ENCODE measurements around the gene NLRC4. TPM values are rescaled to one million over a fixed set of nuclear protein-coding genes. Genes with fewer than 3 reads are reported as not detected.

Gene NLRC4
- total RNA-seq, 1 experiment from 2014 or later = not detected

DNA sequence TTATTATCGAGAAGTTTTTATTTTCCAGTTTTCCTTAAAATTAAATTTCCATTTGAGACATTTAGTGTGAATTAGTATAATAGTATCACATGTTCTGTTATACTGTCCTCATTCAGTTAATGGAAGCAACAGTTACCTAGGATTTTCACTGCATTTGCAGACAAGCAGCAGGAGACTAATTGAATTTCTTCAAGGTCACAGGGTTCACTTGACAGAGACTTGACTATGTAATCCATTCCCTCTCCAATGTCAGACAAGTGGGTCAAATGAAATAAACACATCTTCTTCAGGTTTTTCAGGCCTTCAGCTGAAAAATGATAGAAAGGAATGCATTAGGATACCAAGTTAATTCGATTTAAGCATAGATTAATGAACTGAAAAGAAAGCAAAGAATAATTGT is 26.7 kb downstream of the NLRC4 start:
- Histone ChIP-seq H3K9me3 (ENCODE audit: low read depth, low read length, poor library complexity, severe bottlenecking) (no peaks in the 10 kb centered on the region), H3K27me3 (replicated peaks; ENCODE audit: insufficient read depth, low read depth, low read length, poor library complexity) (no peaks in the 10 kb centered on the region), H3K4me1 (ENCODE audit: insufficient read depth, low read length, poor library complexity, severe bottlenecking) (no peaks in the 10 kb centered on the region), H3K27ac (ENCODE audit: low read depth, low read length, poor library complexity, severe bottlenecking) (no peak overlapping the region), H3K36me3 (ENCODE audit: insufficient read depth, low read length, poor library complexity, severe bottlenecking) (no peaks in the 10 kb centered on the region), H3K4me3 (ENCODE audit: low read depth, low read length, poor library complexity, severe bottlenecking) (no peak overlapping the region)
- BruUV-seq (replicated peaks) = no TSS peak
- ChIA-PET POLR2A (ENCODE audit: low non-redundant PET) (no interaction called here), CTCF (no interaction called here)
- no peak for TF ChIP-seq EZH2 (IDR thresholded peaks at IDR 0.05; ENCODE audit: borderline replicate concordance, low read depth, low read length, poor library complexity, severe bottlenecking)
- TF ChIP-seq, protein P1, sequence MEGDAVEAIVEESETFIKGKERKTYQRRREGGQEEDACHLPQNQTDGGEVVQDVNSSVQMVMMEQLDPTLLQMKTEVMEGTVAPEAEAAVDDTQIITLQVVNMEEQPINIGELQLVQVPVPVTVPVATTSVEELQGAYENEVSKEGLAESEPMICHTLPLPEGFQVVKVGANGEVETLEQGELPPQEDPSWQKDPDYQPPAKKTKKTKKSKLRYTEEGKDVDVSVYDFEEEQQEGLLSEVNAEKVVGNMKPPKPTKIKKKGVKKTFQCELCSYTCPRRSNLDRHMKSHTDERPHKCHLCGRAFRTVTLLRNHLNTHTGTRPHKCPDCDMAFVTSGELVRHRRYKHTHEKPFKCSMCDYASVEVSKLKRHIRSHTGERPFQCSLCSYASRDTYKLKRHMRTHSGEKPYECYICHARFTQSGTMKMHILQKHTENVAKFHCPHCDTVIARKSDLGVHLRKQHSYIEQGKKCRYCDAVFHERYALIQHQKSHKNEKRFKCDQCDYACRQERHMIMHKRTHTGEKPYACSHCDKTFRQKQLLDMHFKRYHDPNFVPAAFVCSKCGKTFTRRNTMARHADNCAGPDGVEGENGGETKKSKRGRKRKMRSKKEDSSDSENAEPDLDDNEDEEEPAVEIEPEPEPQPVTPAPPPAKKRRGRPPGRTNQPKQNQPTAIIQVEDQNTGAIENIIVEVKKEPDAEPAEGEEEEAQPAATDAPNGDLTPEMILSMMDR (conservative IDR thresholded peaks at IDR 0.05; ENCODE audit: low read depth, low read length) = no peak
- intact Hi-C loops (cut with micrococcal nuclease; ENCODE audit: unreplicated experiment) = no loop called here
- no peak for DNase-seq (ENCODE audit: low spot score)

DNA sequence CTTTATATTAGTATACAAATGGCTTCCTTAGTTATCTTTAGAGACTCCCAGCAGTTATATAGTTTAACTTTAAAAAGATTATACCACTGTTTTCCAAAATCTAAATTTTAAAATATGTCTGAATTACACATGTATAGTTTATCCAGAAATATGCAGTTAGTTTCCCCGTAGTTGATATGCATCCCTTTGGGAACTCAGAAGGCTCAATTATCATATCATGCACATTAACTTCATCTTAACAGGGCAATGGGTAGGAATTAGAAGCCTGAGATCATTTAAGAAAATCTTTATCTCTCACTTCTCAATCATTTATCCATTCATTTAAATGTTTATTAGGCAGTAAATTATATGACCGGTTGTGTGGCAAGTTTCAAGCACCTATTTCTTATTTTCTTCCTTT is 27.2 kb downstream of the NLRC4 start:
- intact Hi-C loops (cut with micrococcal nuclease; ENCODE audit: unreplicated experiment) = no loop called here
- no peak overlapping the region for H3K4me3 ChIP-seq (ENCODE audit: low read depth, low read length, poor library complexity, severe bottlenecking)
- no peaks in the 10 kb centered on the region for H3K36me3 ChIP-seq (ENCODE audit: insufficient read depth, low read length, poor library complexity, severe bottlenecking)
- no peaks in the 10 kb centered on the region for H3K4me1 ChIP-seq (ENCODE audit: insufficient read depth, low read length, poor library complexity, severe bottlenecking)
- TF ChIP-seq EZH2 (IDR thresholded peaks at IDR 0.05; ENCODE audit: borderline replicate concordance, low read depth, low read length, poor library complexity, severe bottlenecking) = no peak
- TF ChIP-seq, protein P1 (conservative IDR thresholded peaks at IDR 0.05; ENCODE audit: low read depth, low read length) = no peak
- H3K9me3 ChIP-seq (ENCODE audit: low read depth, low read length, poor library complexity, severe bottlenecking) = no peaks in the 10 kb centered on the region
- ChIA-PET CTCF (no interaction called here), POLR2A (ENCODE audit: low non-redundant PET) (no interaction called here)
- no peak overlapping the region for H3K27ac ChIP-seq (ENCODE audit: low read depth, low read length, poor library complexity, severe bottlenecking)
- H3K27me3 ChIP-seq (replicated peaks; ENCODE audit: insufficient read depth, low read depth, low read length, poor library complexity) = no peaks in the 10 kb centered on the region
- no TSS peak for BruUV-seq (replicated peaks)
- no peak for DNase-seq (ENCODE audit: low spot score)

DNA sequence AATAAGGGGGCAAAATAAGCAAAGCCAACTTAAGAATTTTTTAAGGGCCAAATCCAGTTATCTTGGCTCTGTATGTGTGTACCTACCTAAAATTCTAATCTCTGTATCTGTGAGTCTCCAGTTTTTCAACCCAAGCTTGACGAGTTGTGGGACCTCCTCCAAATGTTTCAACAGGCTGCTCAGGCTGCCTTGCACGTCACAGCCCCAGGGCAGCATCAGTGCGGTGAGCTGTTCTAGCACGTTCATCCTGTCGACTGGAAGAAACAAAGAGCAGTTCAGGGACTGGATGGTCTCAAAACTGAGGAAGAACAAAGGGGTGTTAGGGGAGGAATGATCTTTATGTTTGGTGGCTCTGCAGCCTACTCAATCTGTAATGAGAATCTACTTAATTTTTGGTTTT is 29.4 kb downstream of the NLRC4 start:
- no peaks in the 10 kb centered on the region for H3K36me3 ChIP-seq (ENCODE audit: insufficient read depth, low read length, poor library complexity, severe bottlenecking)
- BruUV-seq (replicated peaks) = no TSS peak
- ChIA-PET CTCF (no interaction called here), POLR2A (ENCODE audit: low non-redundant PET) (no interaction called here)
- no peak overlapping the region for H3K27ac ChIP-seq (ENCODE audit: low read depth, low read length, poor library complexity, severe bottlenecking)
- H3K27me3 ChIP-seq (replicated peaks; ENCODE audit: insufficient read depth, low read depth, low read length, poor library complexity) = no peaks in the 10 kb centered on the region
- H3K4me3 ChIP-seq (ENCODE audit: low read depth, low read length, poor library complexity, severe bottlenecking) = no peak overlapping the region
- no peaks in the 10 kb centered on the region for H3K9me3 ChIP-seq (ENCODE audit: low read depth, low read length, poor library complexity, severe bottlenecking)
- intact Hi-C loops (cut with micrococcal nuclease; ENCODE audit: unreplicated experiment) = no loop called here
- no peaks in the 10 kb centered on the region for H3K4me1 ChIP-seq (ENCODE audit: insufficient read depth, low read length, poor library complexity, severe bottlenecking)
- no peak for DNase-seq (ENCODE audit: low spot score)
- TF ChIP-seq, protein P1 (conservative IDR thresholded peaks at IDR 0.05; ENCODE audit: low read depth, low read length) = no peak
- no peak for TF ChIP-seq EZH2 (IDR thresholded peaks at IDR 0.05; ENCODE audit: borderline replicate concordance, low read depth, low read length, poor library complexity, severe bottlenecking)

Data from A673 (cell line).